GM12878 (cell line): Measurements from ENCODE around the gene INPP4B. TPM values are rescaled to one million over a fixed set of nuclear protein-coding genes. Genes with fewer than 3 reads are reported as not detected.

ENCODE experiments used
- ATAC-seq: fragments of 200-7000 bp; cut with Tn5 transposase; 3 replicates; pipeline ENCODE4 v1.9.1; 2020; ENCODE audit warnings: mild to moderate bottlenecking, moderate library complexity
- BruUV-seq: library from RNA; stranded (reverse); fragments of 400-500 nt; replicated peaks from 2 replicates; lab custom pipeline; 2021; lab: Mats Ljungman, UMichigan
- CTCF ChIA-PET: fragments of 300-600 bp; sonication (Branson Sonifier 250); formaldehyde crosslinking; extraction: SDS; loops from one replicate; lab custom pipeline; 2021; ENCODE audit warnings: inconsistent platforms; lab: Yijun Ruan, JAX
- POLR2A ChIA-PET: fragments of 350-600 bp; formaldehyde crosslinking; extraction: SDS; loops from one replicate; lab custom pipeline; 2021; ENCODE audit warnings: inconsistent platforms; lab: Charles Lee
- RAD21 ChIA-PET: fragments of 300-600 bp; sonication (Branson Sonifier 250); formaldehyde crosslinking; loops from one replicate; lab custom pipeline; 2023; ENCODE audit warnings: antibody characterized with exemption; ENCODE audit not compliant: unreplicated experiment; lab: Charles Lee
- SMC1A ChIA-PET: fragments of 300-600 bp; sonication (Branson Sonifier 250); formaldehyde crosslinking; loops from one replicate; lab custom pipeline; 2023; ENCODE audit not compliant: unreplicated experiment, uncharacterized antibody; lab: Charles Lee
- DNase-seq: peaks from one replicate; pipeline ENCODE4 v3.0.0-alpha.2; 2011; ENCODE audit warnings: low read depth, low spot score
- FAIRE-seq: peaks from 3 replicates; lab custom pipeline; 2011; peaks lifted over from hg19 to GRCh38; lab: Jason Lieb, UNC
- H2AFZ ChIP-seq: 2 replicates; pipeline ENCODE4 v1.6.0; 2011; ENCODE audit warnings: low read depth, low read length, control low read depth; ENCODE audit not compliant: control insufficient read depth
- H3K27ac ChIP-seq: 2 replicates; pipeline ENCODE4 v1.5.1; 2011; ENCODE audit warnings: control low read depth; ENCODE audit not compliant: control insufficient read depth, insufficient read depth
- H3K27me3 ChIP-seq, 2 experiments: replicated peaks in 1 of 2; 2 replicates each; pipeline versions ENCODE4 v1.6.0 to v1.6.1; 2011; ENCODE audit warnings: low read length in 1 of 2; ENCODE audit not compliant: control insufficient read depth in 2 of 2, insufficient read depth in 2 of 2
- H3K36me3 ChIP-seq, 2 experiments: 2 replicates each; pipeline ENCODE4 v1.5.1; 2011; ENCODE audit warnings: low read length in 1 of 2; ENCODE audit not compliant: control insufficient read depth in 2 of 2, insufficient read depth in 2 of 2
- H3K4me1 ChIP-seq: 2 replicates; pipeline ENCODE4 v1.6.1; 2011; ENCODE audit warnings: mild to moderate bottlenecking, low read length, moderate library complexity, mixed read lengths; ENCODE audit not compliant: control insufficient read depth, insufficient read depth
- H3K4me2 ChIP-seq: 2 replicates; pipeline ENCODE4 v1.6.0; 2011; ENCODE audit warnings: control low read depth; ENCODE audit not compliant: control insufficient read depth, insufficient read depth
- H3K4me3 ChIP-seq: fragments of 200-600 bp; sonication (generic); 2 replicates; pipeline ENCODE4 v1.5.1; 2016
- H3K79me2 ChIP-seq: 2 replicates; pipeline ENCODE4 v1.6.0; 2011; ENCODE audit warnings: low read length; ENCODE audit not compliant: control insufficient read depth, insufficient read depth
- H3K9ac ChIP-seq: 2 replicates; pipeline ENCODE4 v1.8.0; 2011; ENCODE audit warnings: low read length, control low read depth, mixed read lengths; ENCODE audit not compliant: control insufficient read depth, insufficient read depth
- H3K9me3 ChIP-seq: replicated peaks from 3 replicates; pipeline ENCODE4 v1.5.1; 2011; ENCODE audit warnings: mild to moderate bottlenecking, low read length; ENCODE audit not compliant: control insufficient read depth, insufficient read depth
- H4K20me1 ChIP-seq: 2 replicates; pipeline ENCODE4 v1.6.0; 2011; ENCODE audit not compliant: control insufficient read depth, insufficient read depth
- CEBPZ ChIP-seq: fragments of 150-350 bp; IDR thresholded peaks from 2 replicates; pipeline ENCODE4 v1.6.1; 2016; ENCODE audit warnings: low read depth, low read length
- CHD1 ChIP-seq: IDR thresholded peaks from 2 replicates; pipeline ENCODE4 v1.6.1; 2012; ENCODE audit warnings: low read depth, low read length, improper control_type of control experiment
- CTCF ChIP-seq, 3 experiments: IDR thresholded peaks in 2 of 3; conservative IDR thresholded peaks in 1 of 3; 2 replicates each; pipeline ENCODE4 v1.5.1; 2011; ENCODE audit warnings: low read depth in 3 of 3, low read length in 3 of 3, mild to moderate bottlenecking in 3 of 3, control low read depth in 2 of 3, moderate library complexity in 2 of 3, inconsistent platforms in 1 of 3, mixed read lengths in 1 of 3; ENCODE audit not compliant: control insufficient read depth in 2 of 3, insufficient read depth in 1 of 3; ENCODE audit errors: extremely low read depth in 1 of 3
- HCFC1 ChIP-seq: fragments of 150-350 bp; IDR thresholded peaks from 2 replicates; pipeline ENCODE4 v1.6.1; 2014; ENCODE audit warnings: low read length
- HDAC2 ChIP-seq: fragments of 200-600 bp; sonication (generic); IDR thresholded peaks from 2 replicates; pipeline ENCODE4 v1.6.1; 2017
- MAX ChIP-seq: IDR thresholded peaks from 2 replicates; pipeline ENCODE4 v1.6.1; 2012; ENCODE audit warnings: low read depth, low read length, improper control_type of control experiment
- NFYA ChIP-seq: IDR thresholded peaks from 2 replicates; pipeline ENCODE4 v1.6.1; 2011; ENCODE audit warnings: low read depth, mild to moderate bottlenecking, low read length, improper control_type of control experiment, borderline replicate concordance
- NR2C1 ChIP-seq: fragments of 450-650 bp; IDR thresholded peaks from 2 replicates; pipeline ENCODE4 v1.6.1; 2017; ENCODE audit warnings: antibody characterized with exemption, mild to moderate bottlenecking, moderate library complexity
- NR2C2 ChIP-seq: IDR thresholded peaks from 2 replicates; pipeline ENCODE4 v1.6.1; 2011; ENCODE audit warnings: borderline replicate concordance, low read depth; ENCODE audit not compliant: control insufficient read depth, insufficient read length
- SUZ12 ChIP-seq: fragments of 200-600 bp; sonication (generic); IDR thresholded peaks from one replicate; pipeline ENCODE4 v1.6.1; 2018; ENCODE audit warnings: antibody characterized with exemption, mild to moderate bottlenecking; ENCODE audit not compliant: unreplicated experiment
- WGBS: methylation state at CpG from one replicate; pipeline ENCODE4 v1.1.6; 2016; ENCODE audit warnings: low lambda C conversion rate; ENCODE audit not compliant: insufficient replicate concordance, insufficient coverage; ENCODE audit errors: missing lambda C conversion rate; 5-methylcytosine and 5-hydroxymethylcytosine counted together
- in situ Hi-C: fragments of 300-500 bp; cut with MboI; formaldehyde crosslinking; loops from 9 replicates; pipeline ENCODE4 v1.14.3; 2018; ENCODE audit warnings: mixed read lengths
- intact Hi-C: fragments of 100-400 bp; cut with micrococcal nuclease; formaldehyde crosslinking; loops from one replicate; pipeline ENCODE4 v1.14.2; 2022; ENCODE audit not compliant: unreplicated experiment
- polyA plus RNA-seq, 11 experiments: library from polyadenylated mRNA; depleted of rRNA in 4 of 11; unstranded in 6 of 11; stranded (reverse) in 5 of 11; fragments of >200 nt; fragmentation: Nextera tagmentation in 4 of 11; fragmentation: Illumina TruSeq in 1 of 11; extraction: Ambion mirVana in 4 of 11; extraction: Trizol in 1 of 11; gene quantifications; 1 replicate in 1 of 11; 2 replicates in 10 of 11; pipeline versions ENCODE4 v1.2.1 to v1.2.3, GENCODE V29; 2011 to 2016; ENCODE audit warnings: inconsistent platforms in 2 of 11, missing spikeins in 2 of 11, low read depth in 1 of 11
- total RNA-seq, 4 experiments: library from RNA; depleted of rRNA in 3 of 4; stranded (reverse); fragments of >200 nt in 3 of 4; fragmentation: Illumina TruSeq in 1 of 4; extraction: Trizol in 1 of 4; gene quantifications; 2 replicates each; pipeline versions ENCODE4 v1.2.1 to v1.2.3, GENCODE V29; 2013 to 2021

INPP4B gene
- total and polyA plus RNA-seq, 10 of the 15 experiments (the other 5 are each of a cell fraction or from before 2014, with no cell fraction given): 0.53 to 11.2 (median 0.95) TPM

- H3K36me3 ChIP-seq: no peaks in the 10 kb centered on the region
- no peaks in the 10 kb centered on the region for H3K27me3 ChIP-seq
- H3K4me1 ChIP-seq: no peaks in the 10 kb centered on the region
- POLR2A ChIA-PET: no interaction called here
- CTCF ChIA-PET: interaction anchor here (0.9 to 1.7 kb wide), 3 partner anchors 9 to 207 kb away, joined by 3 to 5 read pairs (median 4); no protein-coding TSS in a partner anchor
- no peak overlapping the region for H3K4me3 ChIP-seq
- ATAC-seq (no peak), FAIRE-seq (no peak), DNase-seq (no peak)
- SMC1A ChIA-PET: interaction anchor here (0.9 to 4.0 kb wide), 5 partner anchors 12 to 209 kb away, joined by 3 to 29 read pairs (median 4); no protein-coding TSS in a partner anchor
- H3K9ac ChIP-seq: no peak overlapping the region
- in situ Hi-C loops (no loop called here), intact Hi-C loops (no loop called here)
- no peaks in the 10 kb centered on the region for H3K9me3 ChIP-seq
- no peak overlapping the region for H3K27ac ChIP-seq
- RAD21 ChIA-PET: interaction anchor here (0.8 to 1.3 kb wide), 2 partner anchors 9 to 46 kb away, joined by 4 read pairs; no protein-coding TSS in a partner anchor
- no TSS peak for BruUV-seq
- no peaks in the 10 kb centered on the region for H3K79me2 ChIP-seq
- H2AFZ ChIP-seq: no peak overlapping the region
- no peaks in the 10 kb centered on the region for H4K20me1 ChIP-seq
- TF ChIP-seq NFYA (no peak), HDAC2 (no peak), NR2C1 (no peak), CEBPZ (no peak), NR2C2 (no peak), HCFC1 (no peak), MAX (no peak), CHD1 (no peak), CTCF (IDR thresholded peaks at IDR 0.05 in 2 of 3, conservative IDR thresholded peaks at IDR 0.05 in 1 of 3; ENCODE audit: control insufficient read depth in 2 of 3, extremely low read depth in 1 of 3, insufficient read depth in 1 of 3, low read depth in 3 of 3, low read length in 3 of 3) (no peak), SUZ12 (no peak)
- WGBS: 0% methylated on average over 1 of the region's 1 CpG
- H3K4me2 ChIP-seq: no peak overlapping the region
Measured at GRCh38 chr4:142360657-142361056, 485.4 kb downstream of the INPP4B start.
